ENCODE measurements around the gene RHBDF1. TPM values are rescaled to one million over a fixed set of nuclear protein-coding genes. Genes with fewer than 3 reads are reported as not detected.
A peak's percentile ranks its signal among the peaks of the same experiment; 100 is the strongest.

Gene RHBDF1
- total and polyA plus RNA-seq, 2 experiments from 2014 or later, result 27.9 to 28.2 TPM

GRCh38 chr16:100989-101388, 28.6 kb upstream of the RHBDF1 start:
- H3K27me3 ChIP-seq, result no peaks in the 10 kb centered on the region
- H3K4me3 ChIP-seq, result no peak overlapping the region
- no peaks in the 10 kb centered on the region for H3K4me1 ChIP-seq (ENCODE audit: low read depth)
- H3K36me3 ChIP-seq, result no peaks in the 10 kb centered on the region
- no peak for TF ChIP-seq CTCF (IDR thresholded peaks at IDR 0.05; ENCODE audit: low read depth, low read length)
- no peak overlapping the region for H3K27ac ChIP-seq
- H3K9me3 ChIP-seq (ENCODE audit: low read depth), result no peaks in the 10 kb centered on the region
- no peak for DNase-seq (ENCODE audit: low read depth in 1 of 2, low spot score in 1 of 2)

- Histone ChIP-seq H3K4me3 (no peak overlapping the region), H3K27ac (no peak overlapping the region), H3K36me3 (no peaks in the 10 kb centered on the region), H3K9me3 (ENCODE audit: low read depth) (no peaks in the 10 kb centered on the region), H3K27me3 (no peaks in the 10 kb centered on the region), H3K4me1 (ENCODE audit: low read depth) (no peaks in the 10 kb centered on the region)
- no peak for DNase-seq (ENCODE audit: low read depth in 1 of 2, low spot score in 1 of 2)
- no peak for TF ChIP-seq CTCF (IDR thresholded peaks at IDR 0.05; ENCODE audit: low read depth, low read length)
Observed at GRCh38 chr16:97822-98221, 25.4 kb upstream of the RHBDF1 start.

GRCh38 chr16:96935-97381, 24.5 kb upstream of the RHBDF1 start:
- no peaks in the 10 kb centered on the region for H3K27me3 ChIP-seq
- TF ChIP-seq CTCF (IDR thresholded peaks at IDR 0.05; ENCODE audit: low read depth, low read length), result peak; percentile 99
- no peaks in the 10 kb centered on the region for H3K36me3 ChIP-seq
- no peaks in the 10 kb centered on the region for H3K9me3 ChIP-seq (ENCODE audit: low read depth)
- H3K4me1 ChIP-seq (ENCODE audit: low read depth), result no peaks in the 10 kb centered on the region
- H3K4me3 ChIP-seq, result no peak overlapping the region
- no peak overlapping the region for H3K27ac ChIP-seq
- peak; percentile 89 to 90 for DNase-seq (ENCODE audit: low read depth in 1 of 2, low spot score in 1 of 2)

GRCh38 chr16:94918-95265, 22.5 kb upstream of the RHBDF1 start:
- no peaks in the 10 kb centered on the region for H3K36me3 ChIP-seq
- H3K27me3 ChIP-seq, result no peaks in the 10 kb centered on the region
- TF ChIP-seq CTCF (IDR thresholded peaks at IDR 0.05; ENCODE audit: low read depth, low read length), result no peak
- no peak for DNase-seq (ENCODE audit: low read depth in 1 of 2, low spot score in 1 of 2)
- peaks cover 4% of the 10 kb centered on the region for H3K4me1 ChIP-seq (ENCODE audit: low read depth)
- no peaks in the 10 kb centered on the region for H3K9me3 ChIP-seq (ENCODE audit: low read depth)
- no peak overlapping the region for H3K4me3 ChIP-seq
- no peak overlapping the region for H3K27ac ChIP-seq

GRCh38 chr16:92431-93339, 20.3 kb upstream of the RHBDF1 start:
- Histone ChIP-seq H3K9me3 (ENCODE audit: low read depth) (no peaks in the 10 kb centered on the region), H3K27ac (peak overlapping the region; percentile 76), H3K36me3 (no peaks in the 10 kb centered on the region), H3K27me3 (no peaks in the 10 kb centered on the region), H3K4me1 (ENCODE audit: low read depth) (peaks cover 4% of the 10 kb centered on the region), H3K4me3 (no peak overlapping the region)
- no peak for DNase-seq (ENCODE audit: low read depth in 1 of 2, low spot score in 1 of 2)
- no peak for TF ChIP-seq CTCF (IDR thresholded peaks at IDR 0.05; ENCODE audit: low read depth, low read length)
